Psoas muscle (tissue), 8 donors: Measurements from ENCODE around the gene GTSE1. TPM values are rescaled to one million over a fixed set of nuclear protein-coding genes. Genes with fewer than 3 reads are reported as not detected.

ENCODE experiments used
- ATAC-seq, 4 donors: fragments of 200-7000 bp; cut with Tn5 transposase; one replicate each; pipeline ENCODE4 v1.9.1; 2020; ENCODE audit warnings: moderate library complexity in 3 of 4, mild to moderate bottlenecking in 2 of 4
- DNase-seq, 2 donors: peaks; one replicate each; pipeline ENCODE4 v3.0.0-alpha.2; 2020
- H3K27ac ChIP-seq: fragments of 200-600 bp; one replicate; pipeline ENCODE4 v1.8.0; 2022
- H3K27me3 ChIP-seq, 3 donors: fragments of 200-600 bp in 1 of 3; one replicate each; pipeline versions ENCODE4 v1.6.1 to v1.8.0; 2013 to 2022; ENCODE audit warnings: low read length in 2 of 3, mild to moderate bottlenecking in 2 of 3, moderate library complexity in 1 of 3; ENCODE audit not compliant: insufficient read depth in 3 of 3
- H3K36me3 ChIP-seq, 2 donors: fragments of 200-600 bp in 1 of 2; one replicate each; pipeline versions ENCODE4 v1.6.1 to v1.8.0; 2013 to 2022; ENCODE audit warnings: low read depth in 1 of 2, mild to moderate bottlenecking in 1 of 2, moderate library complexity in 1 of 2; ENCODE audit not compliant: insufficient read depth in 1 of 2
- H3K4me1 ChIP-seq: fragments of 200-600 bp; one replicate; pipeline ENCODE4 v1.8.0; 2022
- H3K4me3 ChIP-seq: fragments of 200-600 bp; one replicate; pipeline ENCODE4 v1.8.0; 2022; ENCODE audit warnings: mild to moderate bottlenecking
- H3K9me3 ChIP-seq: fragments of 200-600 bp; one replicate; pipeline ENCODE4 v1.8.0; 2022
- WGBS, 3 donors: extraction: QIAGEN DNeasy Blood & Tissue Kit; methylation state at CpG; one replicate each; pipeline versions ENCODE4 v1.1.6 to v1.1.7; 2013; 5-methylcytosine and 5-hydroxymethylcytosine counted together
- intact Hi-C, 2 donors: fragments of 100-400 bp; cut with DNase I; formaldehyde crosslinking; loops; one replicate each; pipeline versions ENCODE4 v1.11.0 to v1.14.2; 2022
- polyA plus RNA-seq, 3 donors: library from polyadenylated mRNA; stranded (reverse); fragments of 200-250 nt; gene quantifications; one replicate each; pipeline ENCODE4 v1.2.3, GENCODE V29; 2013
- total RNA-seq, 4 donors: library from RNA; stranded (reverse); fragmentation: NEBNext Ultra II Directional in 2 of 4; extraction: Animal tissue kit (Norgen Biotek cat#: 25700) in 2 of 4; gene quantifications; one replicate each; pipeline versions ENCODE4 v1.2.1 to v1.2.4, GENCODE V29; 2021 to 2023
- TF ChIP-seq, protein P1 (sequence below): fragments of 200-600 bp; IDR thresholded peaks from one replicate; pipeline ENCODE4 v1.8.0; 2022; ENCODE audit warnings: antibody characterized with exemption
- donor health status: healthy with polysubstance abuse.
- donor health status: DM: no; HTN: no; CAD: no; lungs with moderate emphysema.
- donor health status: Bipolar disorder and iron deficiency.
- donor health status: healthy.
- donor health status: DM: yes; HTN: yes; CAD: no.
- donor health status: DM: no; HTN: no; CAD: no.
- donor health status: DM: no; HTN: no; CAD: no.
- donor health status: DM: yes; HTN: yes; CAD: no.

GTSE1 gene
- total and polyA plus RNA-seq, 7 donors, result 0.04 to 0.47 (median 0.16) TPM; not detected in 1

DNA sequence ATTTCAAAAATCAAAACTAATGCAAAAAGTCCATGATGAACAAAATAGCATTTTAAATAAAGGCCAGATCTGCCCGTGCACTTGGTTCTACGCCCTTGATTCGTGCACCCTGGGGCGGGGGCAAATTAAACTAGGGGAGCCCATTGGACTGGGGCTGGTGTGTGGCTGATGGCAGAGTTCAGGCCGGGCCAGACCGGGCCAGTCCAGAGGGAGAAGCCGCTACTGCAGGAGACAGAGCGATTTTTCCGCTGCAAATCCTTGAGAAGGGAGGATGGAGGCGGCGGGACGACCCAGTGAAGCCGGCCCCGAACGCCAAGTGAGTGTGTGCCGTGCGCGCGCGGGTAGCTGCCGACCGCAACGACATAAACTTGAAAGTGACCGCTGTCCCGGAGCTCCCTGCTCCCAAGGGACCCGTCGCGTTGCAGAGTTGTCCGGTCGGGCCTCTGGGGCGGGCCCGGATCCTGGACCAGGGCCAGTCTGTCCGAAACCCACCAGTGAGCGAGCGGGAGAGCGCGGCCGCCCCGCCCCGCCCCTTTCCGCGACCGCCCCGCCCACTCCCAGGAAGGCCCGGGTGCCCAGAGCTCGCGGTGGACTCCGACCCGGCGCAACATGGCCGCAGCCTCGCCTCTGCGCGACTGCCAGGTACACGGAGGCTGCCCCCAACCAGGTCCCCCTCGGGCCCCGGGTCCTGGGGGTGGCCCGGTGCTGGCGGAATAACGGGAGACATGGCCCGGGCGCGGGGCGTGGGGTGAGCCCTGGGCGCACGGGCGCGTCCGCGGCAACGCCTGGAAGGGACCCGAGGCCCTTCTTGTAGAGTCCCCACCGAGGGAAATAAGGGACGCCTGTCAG, 29.0 kb upstream of the GTSE1 start, which contains the start of gene TTC38:
TSS of gene TTC38 (plus strand) at position 578 of the 849 bp plus-strand sequence. CDS start at position 610, 32 bp downstream.
- Histone ChIP-seq H3K9me3 (no peaks in the 10 kb centered on the region), H3K27me3 (no peaks in the 10 kb centered on the region), H3K4me1 (peaks cover 29% of the 10 kb centered on the region), H3K27ac (peak within 1 kb of the TSS; percentile 84), H3K4me3 (peak within 1 kb of the TSS; percentile 77), H3K36me3 (peaks cover 0 to 19% of the 10 kb centered on the region in 2 donors)
- DNase-seq (peak; percentile 97 to 98), ATAC-seq (peak; percentile 96 to 98 (median 98))
- TF ChIP-seq, protein P1, sequence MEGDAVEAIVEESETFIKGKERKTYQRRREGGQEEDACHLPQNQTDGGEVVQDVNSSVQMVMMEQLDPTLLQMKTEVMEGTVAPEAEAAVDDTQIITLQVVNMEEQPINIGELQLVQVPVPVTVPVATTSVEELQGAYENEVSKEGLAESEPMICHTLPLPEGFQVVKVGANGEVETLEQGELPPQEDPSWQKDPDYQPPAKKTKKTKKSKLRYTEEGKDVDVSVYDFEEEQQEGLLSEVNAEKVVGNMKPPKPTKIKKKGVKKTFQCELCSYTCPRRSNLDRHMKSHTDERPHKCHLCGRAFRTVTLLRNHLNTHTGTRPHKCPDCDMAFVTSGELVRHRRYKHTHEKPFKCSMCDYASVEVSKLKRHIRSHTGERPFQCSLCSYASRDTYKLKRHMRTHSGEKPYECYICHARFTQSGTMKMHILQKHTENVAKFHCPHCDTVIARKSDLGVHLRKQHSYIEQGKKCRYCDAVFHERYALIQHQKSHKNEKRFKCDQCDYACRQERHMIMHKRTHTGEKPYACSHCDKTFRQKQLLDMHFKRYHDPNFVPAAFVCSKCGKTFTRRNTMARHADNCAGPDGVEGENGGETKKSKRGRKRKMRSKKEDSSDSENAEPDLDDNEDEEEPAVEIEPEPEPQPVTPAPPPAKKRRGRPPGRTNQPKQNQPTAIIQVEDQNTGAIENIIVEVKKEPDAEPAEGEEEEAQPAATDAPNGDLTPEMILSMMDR, result no peak
- 0 to 2% (median 1%) methylated on average over 49 to 74 of the region's 74 CpGs for whole genome bisulfite sequencing, 3 donors
- intact Hi-C loops, result no loop called here

DNA sequence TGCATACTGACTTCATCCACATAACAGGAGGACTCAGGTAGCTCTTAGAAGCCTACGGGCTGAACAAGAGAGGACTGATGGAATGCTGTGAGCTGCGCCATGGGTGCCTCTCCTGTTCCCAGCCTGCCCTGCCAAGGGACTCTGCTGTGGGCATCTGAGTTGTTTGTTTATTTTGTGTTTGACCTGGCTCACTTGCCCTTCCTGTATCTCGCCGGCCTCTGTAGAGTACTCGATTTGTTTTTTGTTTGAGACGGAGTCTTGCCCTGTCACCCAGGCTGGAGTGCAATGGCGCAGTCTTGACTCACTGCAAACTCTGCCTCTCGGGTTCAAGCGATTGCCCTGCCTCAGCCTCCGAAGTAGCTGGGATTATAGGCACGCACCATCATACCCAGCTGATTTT, 27.1 kb upstream of the GTSE1 start:
- H3K36me3 ChIP-seq, result peaks cover 0 to 38% of the 10 kb centered on the region in 2 donors
- H3K4me1 ChIP-seq, result peaks cover 29% of the 10 kb centered on the region
- H3K27ac ChIP-seq, result peak overlapping the region; percentile 84
- H3K27me3 ChIP-seq, result no peaks in the 10 kb centered on the region
- intact Hi-C loops, result no loop called here
- TF ChIP-seq, protein P1, result no peak
- peak overlapping the region; percentile 77 for H3K4me3 ChIP-seq
- WGBS, 3 donors, result 65 to 68% (median 65%) methylated on average over 11 of the region's 11 CpGs
- DNase-seq (peak in 1 of 2 donors; percentile 3), ATAC-seq (no peak)
- H3K9me3 ChIP-seq, result no peaks in the 10 kb centered on the region

DNA sequence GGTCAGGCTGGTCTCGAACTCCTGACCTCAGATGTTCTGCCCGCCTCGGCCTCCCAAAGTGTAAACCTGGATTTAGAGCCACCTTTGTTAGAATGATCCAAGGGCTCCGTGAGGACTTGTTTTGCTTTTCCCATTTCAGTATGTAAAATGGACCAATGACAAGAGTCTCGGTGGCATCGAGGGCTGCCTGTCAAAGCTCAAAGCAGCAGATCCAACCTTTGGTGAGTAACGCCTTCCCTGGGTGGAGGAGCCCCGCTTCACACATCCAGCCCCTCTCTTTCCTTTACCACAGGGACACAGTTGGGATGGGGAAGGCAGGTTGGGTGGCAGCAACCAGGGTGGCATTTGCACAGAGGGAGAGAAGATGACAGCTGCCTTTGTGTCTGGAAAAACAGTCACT, 24.5 kb upstream of the GTSE1 start:
- peak in 1 of 2 donors; percentile 6 for DNase-seq
- TF ChIP-seq, protein P1, result no peak
- Histone ChIP-seq H3K36me3 (peaks cover 3 to 64% of the 10 kb centered on the region in 2 donors), H3K4me3 (no peak overlapping the region), H3K27ac (no peak overlapping the region), H3K27me3 (no peaks in the 10 kb centered on the region), H3K9me3 (no peaks in the 10 kb centered on the region), H3K4me1 (peaks cover 21% of the 10 kb centered on the region)
- 91 to 97% (median 92%) methylated on average over 8 of the region's 8 CpGs for WGBS, 3 donors
- intact Hi-C loops, result no loop called here
- ATAC-seq, result no peak

DNA sequence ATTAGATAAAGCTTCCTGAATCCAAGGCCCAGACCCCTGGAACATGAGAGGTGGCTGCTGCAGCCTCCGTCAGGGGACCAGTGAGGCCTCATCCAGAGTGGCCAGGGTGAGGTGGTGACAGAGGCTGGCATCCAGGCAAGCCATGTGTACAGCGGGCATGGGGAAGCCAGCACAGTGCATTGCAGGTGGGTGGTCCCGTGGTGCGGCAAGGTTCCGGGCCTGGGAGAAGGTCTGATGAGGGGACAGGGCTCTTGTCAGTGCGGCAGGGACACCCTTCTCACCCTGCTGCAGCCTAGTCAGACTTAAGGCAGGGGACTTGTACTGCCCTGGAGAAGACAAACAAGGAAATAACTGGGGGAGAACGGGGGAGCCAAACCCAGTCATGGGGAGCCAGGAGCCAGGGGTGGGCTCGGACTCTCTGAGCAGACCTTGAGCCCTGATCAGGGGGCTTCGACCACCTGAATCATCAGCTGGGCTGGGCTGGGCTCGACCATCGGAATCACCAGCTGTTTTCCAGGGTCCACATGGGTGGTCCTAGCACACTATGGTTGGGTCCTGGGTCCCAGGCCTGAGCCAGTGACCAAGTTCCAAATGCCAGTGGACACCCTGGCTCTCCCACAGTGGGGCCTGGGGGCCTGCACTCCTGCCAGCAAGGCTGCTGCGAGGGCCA, 23.8 kb upstream of the GTSE1 start:
- Histone ChIP-seq H3K27me3 (no peaks in the 10 kb centered on the region), H3K4me3 (no peak overlapping the region), H3K4me1 (peaks cover 19% of the 10 kb centered on the region), H3K9me3 (no peaks in the 10 kb centered on the region), H3K36me3 (peaks cover 3 to 71% of the 10 kb centered on the region in 2 donors), H3K27ac (no peak overlapping the region)
- TF ChIP-seq, protein P1, result no peak
- intact Hi-C loops, result no loop called here
- 90 to 91% (median 91%) methylated on average over 12 of the region's 12 CpGs for WGBS, 3 donors
- DNase-seq (peak in 1 of 2 donors; percentile 47), ATAC-seq (no peak)
